Adrenal gland (tissue), 12 donors: ENCODE measurements around the gene FAT1. TPM values are rescaled to one million over a fixed set of nuclear protein-coding genes. Genes with fewer than 3 reads are reported as not detected.

Source experiments
- DNase-seq, 7 donors: peaks; one replicate each; pipeline ENCODE4 v3.0.0-alpha.2; 2019 to 2020
- H3K27ac ChIP-seq, 5 donors: fragments of 200-600 bp; sonication (generic) in 4 of 5; 1 replicate in 3 of 5; 2 replicates in 2 of 5; pipeline versions ENCODE4 v1.5.1 to v1.8.0; 2016 to 2020; ENCODE audit warnings: mild to moderate bottlenecking in 1 of 5
- H3K27me3 ChIP-seq: fragments of 200-600 bp; 2 replicates; pipeline ENCODE4 v1.8.0; 2021
- H3K36me3 ChIP-seq, 2 donors: fragments of 200-600 bp; replicated peaks in 1 of 2; 1 replicate in 1 of 2; 2 replicates in 1 of 2; pipeline versions ENCODE4 v1.5.1 to v1.8.0; 2018 to 2022
- H3K4me1 ChIP-seq, 2 donors: fragments of 200-600 bp; replicated peaks in 1 of 2; 1 replicate in 1 of 2; 2 replicates in 1 of 2; pipeline versions ENCODE4 v1.5.1 to v1.8.0; 2018 to 2021
- H3K4me3 ChIP-seq, 4 donors: fragments of 200-600 bp; sonication (generic) in 3 of 4; one replicate each; pipeline ENCODE4 v1.5.1; 2016 to 2018
- H3K9me3 ChIP-seq, 3 donors: fragments of 200-600 bp; sonication (generic) in 1 of 3; replicated peaks in 1 of 3; 1 replicate in 2 of 3; 2 replicates in 1 of 3; pipeline versions ENCODE4 v1.5.1 to v1.8.0; 2016 to 2021
- CTCF ChIP-seq, 6 experiments: fragments of 450-650 bp in 4 of 6; fragments of 200-600 bp in 2 of 6; sonication (generic) in 1 of 6; IDR thresholded peaks; 1 replicate in 5 of 6; 2 replicates in 1 of 6; pipeline versions ENCODE4 v1.5.1 to v1.8.0; 2016 to 2021; ENCODE audit warnings: antibody characterized with exemption in 6 of 6, mild to moderate bottlenecking in 2 of 6, moderate library complexity in 1 of 6
- POLR2A ChIP-seq, 2 donors: fragments of 450-650 bp; IDR thresholded peaks; one replicate each; pipeline ENCODE4 v1.6.1; 2017; ENCODE audit warnings: antibody characterized with exemption in 2 of 2, mild to moderate bottlenecking in 2 of 2, moderate library complexity in 1 of 2
- WGBS, 4 donors: extraction: QIAGEN DNeasy Blood & Tissue Kit in 2 of 4; methylation state at CpG; one replicate each; pipeline versions ENCODE4 v1.1.5 to v1.1.7; 2013 to 2017; 5-methylcytosine and 5-hydroxymethylcytosine counted together
- intact Hi-C, 2 donors: fragments of 100-400 bp; cut with DNase I; formaldehyde crosslinking; loops; one replicate each; pipeline versions ENCODE4 v1.14.1 to v1.15.0; 2022 to 2023
- polyA plus RNA-seq, 3 donors: library from polyadenylated mRNA; stranded (reverse); fragments of 200-250 nt in 2 of 3; fragments of 350-450 nt in 1 of 3; fragmentation: Illumina TruSeq in 1 of 3; extraction: RNeasy Lipid Tissue Mini Kit (QIAGEN cat#74804) in 1 of 3; gene quantifications; one replicate each; pipeline ENCODE4 v1.2.3, GENCODE V29; 2013 to 2014
- total RNA-seq, 9 donors: library from RNA; depleted of rRNA in 4 of 9; stranded (reverse); fragments of >200 nt in 4 of 9; fragments of 120-200 nt in 1 of 9; fragmentation: NEBNext Ultra II Directional in 1 of 9; extraction: Animal tissue kit (Norgen Biotek cat#: 25700) in 1 of 9; gene quantifications; one replicate each; pipeline versions ENCODE4 v1.1.0 to v1.2.4, GENCODE V29; 2013 to 2023
- donor health status: healthy with polysubstance abuse.
- donor health status: Bipolar disorder and iron deficiency.
- donor health status: DM: yes; HTN: yes; CAD: no.
- donor health status: DM: no; HTN: no; CAD: no.
- donor health status: DM: no; HTN: no; CAD: no.
- donor health status: DM: yes; HTN: yes; CAD: no.

Gene FAT1
- total and polyA plus RNA-seq, 12 donors, result 0.79 to 147 (median 6.3) TPM

GRCh38 chr4:186642530-186642929, 81.1 kb downstream of the FAT1 start:
- no peaks in the 10 kb centered on the region for H3K4me1 ChIP-seq
- no peak for DNase-seq
- no peaks in the 10 kb centered on the region for H3K9me3 ChIP-seq
- no peaks in the 10 kb centered on the region for H3K27me3 ChIP-seq
- intact Hi-C loops, result no loop called here
- H3K27ac ChIP-seq, result no peak overlapping the region
- H3K36me3 ChIP-seq, result no peaks in the 10 kb centered on the region
- TF ChIP-seq CTCF (IDR thresholded peaks at IDR 0.05) (no peak), POLR2A (IDR thresholded peaks at IDR 0.05) (no peak)
- H3K4me3 ChIP-seq, result no peak overlapping the region
- WGBS, 4 donors, result 88 to 91% (median 91%) methylated on average over 15 of the region's 15 CpGs

GRCh38 chr4:186634591-186635128, 89.0 kb downstream of the FAT1 start:
- no peak for TF ChIP-seq POLR2A (IDR thresholded peaks at IDR 0.05)
- H3K36me3 ChIP-seq, result no peaks in the 10 kb centered on the region
- no peaks in the 10 kb centered on the region for H3K4me1 ChIP-seq
- intact Hi-C loops, result no loop called here
- H3K9me3 ChIP-seq, result no peaks in the 10 kb centered on the region
- no peak overlapping the region for H3K27ac ChIP-seq
- DNase-seq, result no peak
- WGBS, 4 donors, result 48 to 59% (median 55%) methylated on average over 10 of the region's 10 CpGs
- no peaks in the 10 kb centered on the region for H3K27me3 ChIP-seq
- no peak overlapping the region for H3K4me3 ChIP-seq

GRCh38 chr4:186633844-186634243, 89.8 kb downstream of the FAT1 start:
- no peak for TF ChIP-seq CTCF (IDR thresholded peaks at IDR 0.05)
- no peak for TF ChIP-seq POLR2A (IDR thresholded peaks at IDR 0.05)
- Histone ChIP-seq H3K27me3 (no peaks in the 10 kb centered on the region), H3K9me3 (no peaks in the 10 kb centered on the region), H3K4me1 (no peaks in the 10 kb centered on the region), H3K27ac (no peak overlapping the region), H3K4me3 (no peak overlapping the region), H3K36me3 (no peaks in the 10 kb centered on the region)
- no peak for DNase-seq
- intact Hi-C loops, result no loop called here

GRCh38 chr4:186630128-186630527, 93.5 kb downstream of the FAT1 start:
- no peaks in the 10 kb centered on the region for H3K27me3 ChIP-seq
- no peaks in the 10 kb centered on the region for H3K9me3 ChIP-seq
- H3K36me3 ChIP-seq, result no peaks in the 10 kb centered on the region
- H3K27ac ChIP-seq, result no peak overlapping the region
- 84 to 95% (median 93%) methylated on average over 6 of the region's 6 CpGs for WGBS, 4 donors
- intact Hi-C loops, result no loop called here
- no peak overlapping the region for H3K4me3 ChIP-seq
- H3K4me1 ChIP-seq, result no peaks in the 10 kb centered on the region
- no peak for DNase-seq
- no peak for TF ChIP-seq POLR2A (IDR thresholded peaks at IDR 0.05)

- TF ChIP-seq POLR2A (IDR thresholded peaks at IDR 0.05), result no peak
- WGBS, 4 donors, result 84 to 94% (median 87%) methylated on average over 21 of the region's 21 CpGs
- Histone ChIP-seq H3K9me3 (no peaks in the 10 kb centered on the region), H3K27me3 (no peaks in the 10 kb centered on the region), H3K4me3 (no peak overlapping the region), H3K27ac (no peak overlapping the region), H3K36me3 (no peaks in the 10 kb centered on the region), H3K4me1 (no peaks in the 10 kb centered on the region)
- intact Hi-C loops, result no loop called here
- no peak for DNase-seq
Measured at GRCh38 chr4:186628058-186628711, 95.5 kb downstream of the FAT1 start.
